Heart right ventricle (tissue), 16 donors: Measurements from ENCODE around the gene PIM3. TPM values are rescaled to one million over a fixed set of nuclear protein-coding genes. Genes with fewer than 3 reads are reported as not detected.

Source experiments
- ATAC-seq, 8 donors: fragments of 200-7000 bp; cut with Tn5 transposase; one replicate each; pipeline ENCODE4 v1.9.1; 2020; ENCODE audit warnings: mild to moderate bottlenecking in 8 of 8, moderate library complexity in 8 of 8, moderate number of reproducible peaks in 1 of 8
- DNase-seq, 2 donors: peaks; one replicate each; pipeline ENCODE4 v3.0.0-alpha.2; 2020
- H3K27ac ChIP-seq, 10 donors: fragments of 200-600 bp; sonication (generic) in 2 of 10; one replicate each; pipeline versions ENCODE4 v1.5.0 to v1.8.0; 2020 to 2022; ENCODE audit warnings: mild to moderate bottlenecking in 3 of 10
- H3K27me3 ChIP-seq, 7 donors: fragments of 200-600 bp; one replicate each; pipeline ENCODE4 v1.8.0; 2021 to 2022; ENCODE audit warnings: mild to moderate bottlenecking in 2 of 7
- H3K36me3 ChIP-seq, 9 donors: fragments of 200-600 bp; sonication (generic) in 1 of 9; one replicate each; pipeline versions ENCODE4 v1.5.0 to v1.8.0; 2020 to 2022; ENCODE audit warnings: mild to moderate bottlenecking in 2 of 9
- H3K4me1 ChIP-seq, 9 donors: fragments of 200-600 bp; sonication (generic) in 1 of 9; one replicate each; pipeline versions ENCODE4 v1.5.0 to v1.8.0; 2020 to 2022; ENCODE audit warnings: mild to moderate bottlenecking in 4 of 9
- H3K4me3 ChIP-seq, 10 donors: fragments of 200-600 bp; sonication (generic) in 2 of 10; one replicate each; pipeline versions ENCODE4 v1.5.0 to v1.8.0; 2020 to 2022; ENCODE audit warnings: mild to moderate bottlenecking in 7 of 10, moderate library complexity in 2 of 10
- H3K9me3 ChIP-seq, 11 donors: fragments of 200-600 bp in 10 of 11; sonication (generic) in 2 of 11; one replicate each; pipeline versions ENCODE4 v1.5.0 to v1.8.0; 2013 to 2022; ENCODE audit warnings: mild to moderate bottlenecking in 2 of 11, control low read depth in 1 of 11, moderate library complexity in 1 of 11
- WGBS, 2 donors: extraction: QIAGEN DNeasy Blood & Tissue Kit; methylation state at CpG; one replicate each; pipeline ENCODE4 v1.1.7; 2013; ENCODE audit warnings: inconsistent platforms in 1 of 2; 5-methylcytosine and 5-hydroxymethylcytosine counted together
- intact Hi-C, 10 donors: fragments of 100-400 bp; cut with DNase I; formaldehyde crosslinking; loops; one replicate each; pipeline versions ENCODE4 v1.11.1 to v1.14.2; 2022
- polyA plus RNA-seq, 2 donors: library from polyadenylated mRNA; stranded (reverse); fragments of 200-250 nt; gene quantifications; one replicate each; pipeline ENCODE4 v1.2.3, GENCODE V29; 2013
- total RNA-seq, 10 donors: library from RNA; stranded (reverse); fragmentation: NEBNext Ultra II Directional in 3 of 10; extraction: Animal tissue kit (Norgen Biotek cat#: 25700) in 3 of 10; gene quantifications; one replicate each; pipeline versions ENCODE4 v1.2.1 to v1.2.4, GENCODE V29; 2021 to 2023
- TF ChIP-seq, protein P1 (sequence below), 9 donors: fragments of 200-600 bp; sonication (generic) in 2 of 9; IDR thresholded peaks; one replicate each; pipeline versions ENCODE4 v1.5.0 to v1.8.0; 2021 to 2022; ENCODE audit warnings: antibody characterized with exemption in 9 of 9, mild to moderate bottlenecking in 5 of 9, moderate library complexity in 1 of 9
- donor health status: Arrhythmogenic right ventricular cardiomyopathy.
- donor health status: ischemic (EF 13 %, LVEDD 7.1; RV severe dilation, severe dysfunction).
- donor health status: healthy with polysubstance abuse.
- donor health status: DM: no; HTN: yes; CAD: no.
- donor health status: DM: no; HTN: no; CAD: no.
- donor health status: ischemic (EF 25% LVEDD 6.9; RV normal size, moderate dysfunction).
- donor health status: ischemic (EF 25% LVEDD 5.7; RV mildly dilated, moderate dysfunction).
- donor health status: healthy.
- donor health status: DM: yes; HTN: yes; CAD: no.
- donor health status: Ischemic cardiomyopathy.
- donor health status: ischemic (EF 35%, LVEDD 5.7; RV mildly dilated, moderate dysfunction).
- donor health status: nonischemic (EF 11% LVEDD 7.7; RV severe dilation, severe dysfunction).
- donor health status: DM: yes; HTN: yes; CAD: no.
- donor health status: PGD.
- donor health status: ischemic (EF 29% LVEDD 5.4; RV normal size, mild dysfunction).
- donor health status: nonischemic (EF 23%, LVEDD 6.1; RV moderate dilation, normal function).

Gene PIM3
- total and polyA plus RNA-seq, 12 donors = 27.4 to 81.6 (median 43.7) TPM

DNA sequence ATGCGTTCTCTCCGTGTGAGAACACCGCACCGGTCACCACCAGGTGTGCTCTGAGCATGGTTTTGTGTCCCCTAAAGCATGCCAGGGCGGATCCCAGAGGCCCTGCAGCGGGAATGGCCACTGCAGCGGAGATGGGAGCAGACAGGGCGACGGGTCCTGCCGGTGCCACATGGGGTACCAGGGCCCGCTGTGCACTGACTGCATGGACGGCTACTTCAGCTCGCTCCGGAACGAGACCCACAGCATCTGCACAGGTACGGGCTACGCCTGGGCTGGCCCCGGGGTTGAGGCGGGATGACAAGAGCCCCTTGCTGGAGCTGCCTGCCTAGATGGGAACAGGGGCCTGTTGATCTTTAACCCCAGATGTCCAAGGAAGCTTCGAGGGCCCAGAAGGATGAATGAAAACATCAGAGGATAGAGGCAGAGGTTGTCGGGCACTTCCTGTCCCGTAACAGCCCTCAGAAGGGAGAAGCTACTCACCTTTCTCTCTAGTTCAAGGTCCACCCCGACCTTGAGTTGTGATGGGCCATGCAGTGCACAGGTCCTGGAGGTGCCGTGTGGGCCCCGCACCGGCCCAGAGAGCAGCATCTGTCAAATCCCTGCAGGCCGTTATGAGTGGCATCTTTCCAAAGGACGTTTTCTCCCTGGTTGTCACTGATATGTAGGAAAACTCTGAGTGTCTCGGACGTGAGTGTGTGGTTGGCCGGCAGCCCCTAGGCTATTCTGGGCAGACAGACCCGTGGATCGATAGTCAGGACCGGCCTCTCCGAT is 38.9 kb upstream of the PIM3 start:
- intact Hi-C loops = loop anchor here in 2 of 10 donors (10.0 kb wide), 2 partner anchors 73 to 273 kb away; no protein-coding TSS in a partner anchor

DNA sequence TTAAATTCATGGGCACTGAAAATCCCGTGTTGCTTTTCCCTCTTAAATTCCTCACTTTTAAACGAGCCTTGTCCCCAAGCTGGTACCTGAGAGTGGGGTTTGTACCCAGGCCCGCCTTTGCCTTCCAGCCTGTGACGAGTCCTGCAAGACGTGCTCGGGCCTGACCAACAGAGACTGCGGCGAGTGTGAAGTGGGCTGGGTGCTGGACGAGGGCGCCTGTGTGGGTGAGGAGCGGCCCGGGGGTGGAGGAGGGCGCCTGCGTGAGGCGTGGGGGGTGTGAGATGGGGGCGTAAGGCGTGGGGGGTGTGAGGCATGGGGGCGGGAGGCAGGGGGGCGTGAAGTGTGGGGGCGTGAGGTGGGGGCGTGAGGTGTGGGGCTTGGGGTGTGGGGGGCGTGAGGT is 38.1 kb upstream of the PIM3 start:
- intact Hi-C loops = loop anchor here in 2 of 10 donors (10.0 kb wide), 2 partner anchors 72 to 272 kb away; no protein-coding TSS in a partner anchor
- TF ChIP-seq, protein P1, sequence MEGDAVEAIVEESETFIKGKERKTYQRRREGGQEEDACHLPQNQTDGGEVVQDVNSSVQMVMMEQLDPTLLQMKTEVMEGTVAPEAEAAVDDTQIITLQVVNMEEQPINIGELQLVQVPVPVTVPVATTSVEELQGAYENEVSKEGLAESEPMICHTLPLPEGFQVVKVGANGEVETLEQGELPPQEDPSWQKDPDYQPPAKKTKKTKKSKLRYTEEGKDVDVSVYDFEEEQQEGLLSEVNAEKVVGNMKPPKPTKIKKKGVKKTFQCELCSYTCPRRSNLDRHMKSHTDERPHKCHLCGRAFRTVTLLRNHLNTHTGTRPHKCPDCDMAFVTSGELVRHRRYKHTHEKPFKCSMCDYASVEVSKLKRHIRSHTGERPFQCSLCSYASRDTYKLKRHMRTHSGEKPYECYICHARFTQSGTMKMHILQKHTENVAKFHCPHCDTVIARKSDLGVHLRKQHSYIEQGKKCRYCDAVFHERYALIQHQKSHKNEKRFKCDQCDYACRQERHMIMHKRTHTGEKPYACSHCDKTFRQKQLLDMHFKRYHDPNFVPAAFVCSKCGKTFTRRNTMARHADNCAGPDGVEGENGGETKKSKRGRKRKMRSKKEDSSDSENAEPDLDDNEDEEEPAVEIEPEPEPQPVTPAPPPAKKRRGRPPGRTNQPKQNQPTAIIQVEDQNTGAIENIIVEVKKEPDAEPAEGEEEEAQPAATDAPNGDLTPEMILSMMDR (IDR thresholded peaks at IDR 0.05) = no peak
- peaks cover 0 to 62% (median 12%) of the 10 kb centered on the region in 9 donors for H3K36me3 ChIP-seq
- no peaks in the 10 kb centered on the region for H3K9me3 ChIP-seq
- no peak overlapping the region for H3K27ac ChIP-seq
- H3K27me3 ChIP-seq = no peaks in the 10 kb centered on the region
- H3K4me1 ChIP-seq = peaks cover 2 to 30% (median 12%) of the 10 kb centered on the region in 9 donors
- no peak overlapping the region for H3K4me3 ChIP-seq
- DNase-seq = no peak
- WGBS, 2 donors = 96 to 97% methylated on average over 21 to 22 of the region's 22 CpGs
- no peak for ATAC-seq

More for the DNA sequence above, 38.9 kb upstream of the PIM3 start:
- Histone ChIP-seq H3K4me1 (peaks cover 8 to 34% (median 20%) of the 10 kb centered on the region in 9 donors), H3K36me3 (peaks cover 0 to 58% (median 12%) of the 10 kb centered on the region in 9 donors), H3K9me3 (no peaks in the 10 kb centered on the region), H3K27me3 (no peaks in the 10 kb centered on the region), H3K4me3 (no peak overlapping the region), H3K27ac (no peak overlapping the region)
- WGBS, 2 donors = 90 to 92% methylated on average over 35 of the region's 35 CpGs
- ATAC-seq (no peak), DNase-seq (no peak)
- TF ChIP-seq, protein P1 (IDR thresholded peaks at IDR 0.05) = no peak

DNA sequence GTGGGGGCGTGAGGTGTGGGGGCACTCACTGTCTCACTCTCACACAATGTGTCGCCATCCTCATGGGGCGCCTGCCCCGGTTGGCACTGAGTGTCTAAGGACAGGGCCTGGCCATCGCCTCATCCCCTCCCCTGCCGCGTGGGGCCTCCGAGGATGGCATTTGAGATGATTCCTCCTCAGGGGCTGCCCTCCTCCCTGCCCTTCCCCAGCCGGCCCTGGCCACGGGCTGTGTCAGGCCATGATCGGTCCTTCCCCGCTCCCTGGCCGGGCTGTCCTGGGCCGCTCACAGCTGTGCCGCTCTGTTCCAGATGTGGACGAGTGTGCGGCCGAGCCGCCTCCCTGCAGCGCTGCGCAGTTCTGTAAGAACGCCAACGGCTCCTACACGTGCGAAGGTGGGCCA is 37.6 kb upstream of the PIM3 start:
- peaks cover 0 to 27% (median 10%) of the 10 kb centered on the region in 9 donors for H3K4me1 ChIP-seq
- ATAC-seq (no peak), DNase-seq (no peak)
- WGBS, 2 donors = 96% methylated on average over 25 of the region's 25 CpGs
- H3K9me3 ChIP-seq = no peaks in the 10 kb centered on the region
- TF ChIP-seq, protein P1 (IDR thresholded peaks at IDR 0.05) = no peak
- H3K4me3 ChIP-seq = no peak overlapping the region
- H3K36me3 ChIP-seq = peaks cover 0 to 66% (median 12%) of the 10 kb centered on the region in 9 donors
- intact Hi-C loops = loop anchor here in 2 of 10 donors (10.0 kb wide), 2 partner anchors 72 to 272 kb away; no protein-coding TSS in a partner anchor
- no peak overlapping the region for H3K27ac ChIP-seq
- no peaks in the 10 kb centered on the region for H3K27me3 ChIP-seq

DNA sequence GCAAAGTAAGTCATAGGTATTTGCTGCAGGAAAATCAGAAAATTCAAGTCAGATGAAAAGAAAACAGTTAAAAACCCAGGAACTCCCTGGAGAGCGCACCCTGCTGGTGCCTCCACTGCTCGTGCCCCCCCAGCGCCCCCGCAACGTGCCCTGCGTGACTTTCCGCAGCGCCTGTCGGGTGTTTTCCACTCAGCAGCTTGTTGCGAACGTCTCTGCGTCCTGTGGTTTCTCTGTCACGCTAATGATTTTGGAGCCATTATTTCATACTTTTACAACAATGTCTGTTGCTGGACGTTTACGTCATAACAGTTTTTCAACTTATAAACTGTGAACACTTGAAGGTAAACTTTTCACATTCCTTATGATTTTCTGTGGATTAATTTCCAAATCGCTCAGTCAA is 37.1 kb upstream of the PIM3 start:
- ATAC-seq = no peak
- H3K27me3 ChIP-seq = peaks cover 0 to under 1% (median 0%) of the 10 kb centered on the region in 7 donors
- 87 to 90% methylated on average over 16 of the region's 16 CpGs for WGBS, 2 donors
- H3K36me3 ChIP-seq = peaks cover 0 to 66% (median 12%) of the 10 kb centered on the region in 9 donors
- no peak for DNase-seq
- H3K4me3 ChIP-seq = no peak overlapping the region
- peaks cover 0 to 27% (median 10%) of the 10 kb centered on the region in 9 donors for H3K4me1 ChIP-seq
- no peaks in the 10 kb centered on the region for H3K9me3 ChIP-seq
- H3K27ac ChIP-seq = no peak overlapping the region
- intact Hi-C loops = loop anchor here in 2 of 10 donors (10.0 kb wide), 2 partner anchors 71 to 271 kb away; no protein-coding TSS in a partner anchor
- TF ChIP-seq, protein P1 (IDR thresholded peaks at IDR 0.05) = no peak
